GM13977 (cell line): ENCODE results near the gene NSG1.

Experiments used
- DNase-seq: peaks from one replicate; pipeline ENCODE4 v3.0.0; 2012; ENCODE audit warnings: low spot score
- in situ Hi-C: fragments of 300-500 bp; cut with MboI; formaldehyde crosslinking; loops from one replicate; pipeline ENCODE4 v1.12.0; 2022; ENCODE audit warnings: low sequenced_read_pairs, low pct_unique_long_range_greater_than_20kb, mixed read lengths, inconsistent platforms; ENCODE audit not compliant: unreplicated experiment
- TF ChIP-seq, protein P1 (sequence below): IDR thresholded peaks from 2 replicates; pipeline ENCODE4 v1.5.1; 2012; ENCODE audit warnings: mild to moderate bottlenecking, control low read depth; ENCODE audit not compliant: insufficient read depth; ENCODE audit errors: extremely low read depth, missing control alignments

The NSG1 gene

DNA sequence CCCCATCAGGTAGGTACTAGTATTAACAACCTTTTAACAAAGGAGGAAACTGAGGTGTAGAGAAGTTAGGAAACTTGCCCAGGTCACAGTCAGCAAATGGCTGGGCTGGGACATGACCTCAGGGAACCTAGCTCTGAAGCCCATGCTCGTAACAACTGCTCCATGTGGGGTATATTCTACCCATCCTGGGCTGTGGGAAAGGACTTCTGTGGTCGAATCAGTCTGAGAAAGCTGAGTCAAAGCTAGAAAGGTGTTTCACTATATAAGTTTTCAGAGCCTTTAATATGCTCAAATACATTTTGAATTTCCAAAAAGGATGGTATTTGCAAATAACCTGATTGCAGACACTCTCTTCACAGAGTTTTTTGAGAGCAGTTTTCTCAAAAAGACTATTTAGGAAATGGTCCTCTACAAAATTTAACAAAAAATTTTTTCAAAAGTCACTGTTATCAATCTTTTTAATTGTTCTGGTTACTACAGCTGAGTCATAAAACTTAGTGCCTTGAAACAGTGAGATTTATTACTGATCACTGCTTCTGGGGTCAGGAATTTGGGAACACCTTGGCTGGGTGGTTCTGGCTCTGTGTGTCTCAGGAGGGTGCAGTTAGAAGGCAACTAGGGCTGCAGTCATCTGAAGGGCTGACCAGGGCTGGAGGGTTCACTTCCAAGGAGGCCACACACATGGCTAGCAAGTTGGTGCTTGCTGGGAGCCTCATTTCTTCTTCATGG is 53.6 kb downstream of the NSG1 start:
- TF ChIP-seq, protein P1, sequence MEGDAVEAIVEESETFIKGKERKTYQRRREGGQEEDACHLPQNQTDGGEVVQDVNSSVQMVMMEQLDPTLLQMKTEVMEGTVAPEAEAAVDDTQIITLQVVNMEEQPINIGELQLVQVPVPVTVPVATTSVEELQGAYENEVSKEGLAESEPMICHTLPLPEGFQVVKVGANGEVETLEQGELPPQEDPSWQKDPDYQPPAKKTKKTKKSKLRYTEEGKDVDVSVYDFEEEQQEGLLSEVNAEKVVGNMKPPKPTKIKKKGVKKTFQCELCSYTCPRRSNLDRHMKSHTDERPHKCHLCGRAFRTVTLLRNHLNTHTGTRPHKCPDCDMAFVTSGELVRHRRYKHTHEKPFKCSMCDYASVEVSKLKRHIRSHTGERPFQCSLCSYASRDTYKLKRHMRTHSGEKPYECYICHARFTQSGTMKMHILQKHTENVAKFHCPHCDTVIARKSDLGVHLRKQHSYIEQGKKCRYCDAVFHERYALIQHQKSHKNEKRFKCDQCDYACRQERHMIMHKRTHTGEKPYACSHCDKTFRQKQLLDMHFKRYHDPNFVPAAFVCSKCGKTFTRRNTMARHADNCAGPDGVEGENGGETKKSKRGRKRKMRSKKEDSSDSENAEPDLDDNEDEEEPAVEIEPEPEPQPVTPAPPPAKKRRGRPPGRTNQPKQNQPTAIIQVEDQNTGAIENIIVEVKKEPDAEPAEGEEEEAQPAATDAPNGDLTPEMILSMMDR = no peak
- DNase-seq = peak; percentile 49
- in situ Hi-C loops = no loop called here

DNA sequence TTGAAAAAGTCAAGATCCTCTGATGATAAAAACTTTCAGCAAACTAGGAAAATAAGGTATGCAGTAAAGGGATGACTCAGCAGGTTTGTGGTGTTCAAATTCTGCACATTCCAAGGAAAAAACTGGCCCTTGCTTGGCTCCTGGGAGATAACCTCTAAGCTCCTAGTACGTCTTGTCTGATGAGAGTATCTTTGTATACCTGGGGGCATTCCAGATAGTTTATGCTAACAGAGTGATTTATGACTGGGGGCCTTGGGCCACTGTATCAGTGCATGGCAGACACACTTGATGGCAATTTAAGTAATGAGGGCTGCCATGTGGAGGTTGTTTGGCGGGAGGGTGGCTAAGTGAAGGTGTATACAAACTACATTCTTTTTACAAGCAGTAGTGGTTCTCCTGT is 56.9 kb downstream of the NSG1 start:
- DNase-seq = no peak
- in situ Hi-C loops = no loop called here
- TF ChIP-seq, protein P1 = no peak

DNA sequence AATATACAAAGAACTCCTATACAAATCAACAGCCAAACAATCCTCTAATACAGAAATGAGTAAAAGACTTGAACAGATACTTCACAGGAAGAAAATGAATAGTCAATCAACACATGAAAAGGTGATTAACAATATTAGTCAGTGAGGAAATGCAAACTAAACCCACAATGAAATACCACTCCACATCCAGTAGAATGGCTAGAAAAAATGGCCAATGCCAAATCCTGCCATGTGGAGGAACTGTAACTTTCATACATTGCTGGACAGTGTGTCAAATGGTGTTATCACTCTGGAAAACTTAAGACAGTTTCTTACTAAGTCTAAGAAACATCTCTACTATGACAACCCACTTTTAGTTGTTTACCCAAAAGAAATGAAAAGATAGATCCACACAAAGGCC is 59.5 kb downstream of the NSG1 start:
- in situ Hi-C loops = no loop called here
- TF ChIP-seq, protein P1 = no peak
- DNase-seq = no peak

DNA sequence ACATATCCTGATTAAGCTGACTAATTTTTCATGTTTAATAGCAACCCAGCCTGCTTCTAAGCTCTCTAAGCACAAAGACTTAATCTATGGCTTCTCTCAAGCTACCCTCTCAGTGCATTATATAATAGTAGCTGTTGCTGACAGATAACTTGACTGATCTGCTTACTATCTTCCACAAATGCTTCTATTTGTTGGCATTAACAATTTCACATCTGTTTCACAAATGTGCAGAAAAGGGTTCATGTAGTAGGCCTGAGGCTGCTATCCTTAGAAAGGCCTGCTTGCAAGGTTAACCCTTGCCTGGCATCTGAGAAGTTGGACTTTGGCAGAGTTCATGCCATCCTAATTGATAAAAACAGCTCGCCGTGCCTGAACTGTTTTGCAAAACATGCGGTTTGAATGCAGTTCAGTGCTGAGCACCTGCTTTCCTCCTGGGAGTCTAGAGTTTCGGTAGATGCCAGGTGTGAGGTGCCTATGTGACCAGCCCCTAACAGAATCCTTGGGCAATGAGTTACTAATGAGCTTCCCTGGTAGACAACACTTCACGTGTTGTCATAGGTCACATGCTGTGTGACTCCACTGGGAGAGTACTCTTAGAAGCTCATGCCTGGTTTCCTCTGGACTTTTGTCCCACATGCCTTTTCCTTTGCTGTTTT is 68.4 kb downstream of the NSG1 start:
- no peak for DNase-seq
- TF ChIP-seq, protein P1 = no peak
- in situ Hi-C loops = no loop called here

DNA sequence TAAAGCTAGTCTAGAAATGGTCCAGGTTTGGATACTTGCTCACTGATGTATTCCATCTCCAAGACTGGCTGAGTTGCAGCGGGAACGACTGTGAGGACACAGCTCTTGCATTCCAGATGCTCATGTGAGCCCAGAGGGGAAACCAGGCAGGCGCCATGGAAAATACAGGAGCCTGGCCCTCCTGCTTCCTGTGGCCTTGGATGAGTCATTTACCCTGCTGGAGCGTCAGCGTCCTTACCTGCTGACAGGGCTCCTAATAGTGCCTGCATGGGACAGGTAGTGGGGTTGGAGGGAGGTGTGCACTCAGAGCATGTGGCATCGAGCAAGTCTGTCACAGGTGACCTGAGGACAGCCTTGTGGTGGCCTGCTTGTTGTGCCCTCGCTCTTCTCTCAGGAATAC is 69.4 kb downstream of the NSG1 start:
- TF ChIP-seq, protein P1 = no peak
- in situ Hi-C loops = no loop called here
- DNase-seq = no peak

DNA sequence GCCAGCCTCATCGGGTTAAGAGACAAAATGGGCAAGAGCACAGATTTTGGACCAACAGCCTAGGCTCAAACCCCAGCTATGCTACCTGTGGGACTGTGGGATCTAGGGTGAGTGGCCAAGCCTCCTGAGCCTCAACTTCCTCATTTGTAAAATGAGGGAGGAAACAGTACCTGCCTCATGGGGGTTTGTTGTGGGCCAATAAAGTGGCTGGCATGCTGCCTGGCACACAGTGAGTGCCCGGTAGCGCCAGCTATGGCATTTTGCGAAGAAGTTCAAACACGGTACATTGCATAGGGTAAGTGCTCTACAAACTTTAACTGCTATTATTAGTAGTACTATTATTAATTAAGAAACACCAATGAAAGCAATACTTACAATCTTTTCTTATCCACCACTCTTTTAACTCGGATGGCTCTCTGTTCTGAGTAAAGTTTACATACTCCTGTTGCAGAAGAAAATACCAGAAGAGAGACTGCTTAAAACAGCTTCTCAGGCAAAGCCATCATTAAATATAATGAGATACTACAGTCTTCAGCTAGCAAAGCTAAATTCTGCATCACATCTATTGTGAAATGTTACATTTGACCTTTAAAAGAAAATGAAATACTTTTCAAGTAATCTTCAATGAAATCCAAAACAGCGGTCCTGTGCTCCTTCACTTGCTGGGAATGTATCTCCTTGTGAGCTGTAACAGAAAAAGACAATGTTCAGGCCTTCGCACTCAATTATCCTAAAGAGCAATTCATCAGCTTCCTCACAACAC is 70.1 kb downstream of the NSG1 start:
- TF ChIP-seq, protein P1 = no peak
- DNase-seq = no peak
- in situ Hi-C loops = no loop called here
